SK-N-SH (cell line): ENCODE data around the gene PPP2R3B. TPM values are rescaled to one million over a fixed set of nuclear protein-coding genes. Genes with fewer than 3 reads are reported as not detected.

Experiments used
- CTCF ChIA-PET: fragments of 300-600, 350-600 bp; formaldehyde crosslinking; extraction: SDS; loops from one replicate; lab custom pipeline; 2021; lab: Yijun Ruan, JAX
- POLR2A ChIA-PET: fragments of 350-600 bp; sonication (Branson Sonifier 250); formaldehyde crosslinking; extraction: SDS; loops from one replicate; lab custom pipeline; 2020; ENCODE audit warnings: antibody characterized with exemption, inconsistent platforms; lab: Yijun Ruan, JAX
- DNase-seq: peaks from one replicate; pipeline ENCODE4 v3.0.0; 2012
- H2AFZ ChIP-seq: fragments of 200-600 bp; sonication (generic); 2 replicates; pipeline ENCODE4 v1.8.1; 2016; ENCODE audit warnings: antibody characterized with exemption, mild to moderate bottlenecking, low read depth
- H3F3A ChIP-seq: fragments of 200-600 bp; sonication (generic); replicated peaks from 2 replicates; pipeline ENCODE3; 2016; ENCODE audit warnings: antibody characterized with exemption, mild to moderate bottlenecking; ENCODE audit not compliant: insufficient read depth
- H3K27ac ChIP-seq, 2 experiments: fragments of 200-500 bp in 1 of 2; fragments of 200-600 bp in 1 of 2; sonication (Bioruptor generic) in 1 of 2; sonication (generic), shearing (Covaris generic) in 1 of 2; 2 replicates each; pipeline versions ENCODE4 v1.5.1 to v1.6.1; 2014 to 2016; ENCODE audit warnings: low read depth in 2 of 2, inconsistent platforms in 1 of 2, low read length in 1 of 2, mild to moderate bottlenecking in 1 of 2, mixed read lengths in 1 of 2
- H3K27me3 ChIP-seq: fragments of 200-600 bp; sonication (generic), shearing (Covaris generic); 2 replicates; pipeline ENCODE4 v1.6.1; 2016; ENCODE audit warnings: mixed run types; ENCODE audit not compliant: insufficient read depth
- H3K36me3 ChIP-seq, 2 experiments: fragments of 200-500 bp in 1 of 2; fragments of 200-600 bp in 1 of 2; sonication (Bioruptor generic) in 1 of 2; sonication (generic) in 1 of 2; replicated peaks in 1 of 2; 2 replicates each; pipeline versions ENCODE3 to v1.5.1; 2014 to 2016; ENCODE audit warnings: low read length in 1 of 2, mild to moderate bottlenecking in 1 of 2; ENCODE audit not compliant: insufficient read depth in 2 of 2, control insufficient read depth in 1 of 2
- H3K4me1 ChIP-seq, 2 experiments: fragments of 200-500 bp in 1 of 2; fragments of 200-600 bp in 1 of 2; sonication (Bioruptor generic) in 1 of 2; sonication (generic), shearing (Covaris generic) in 1 of 2; 2 replicates each; pipeline versions ENCODE4 v1.5.1 to v1.6.1; 2014 to 2016; ENCODE audit warnings: low read depth in 1 of 2, low read length in 1 of 2, mixed run types in 1 of 2; ENCODE audit not compliant: insufficient read depth in 2 of 2, control insufficient read depth in 1 of 2
- H3K4me2 ChIP-seq: fragments of 200-600 bp; sonication (generic), shearing (Covaris generic); 2 replicates; pipeline ENCODE4 v1.6.1; 2017; ENCODE audit warnings: mixed run types
- H3K4me3 ChIP-seq, 2 experiments: fragments of 200-500 bp in 1 of 2; fragments of 200-600 bp in 1 of 2; sonication (Bioruptor generic) in 1 of 2; sonication (generic), shearing (Covaris generic) in 1 of 2; 2 replicates each; pipeline versions ENCODE4 v1.5.1 to v1.8.1; 2014 to 2016; ENCODE audit warnings: low read depth in 2 of 2, inconsistent platforms in 1 of 2, low read length in 1 of 2, mild to moderate bottlenecking in 1 of 2, mixed read lengths in 1 of 2, moderate library complexity in 1 of 2
- H3K79me2 ChIP-seq: fragments of 200-600 bp; sonication (generic); 2 replicates; pipeline ENCODE4 v1.8.1; 2017; ENCODE audit warnings: mild to moderate bottlenecking; ENCODE audit not compliant: insufficient read depth
- H3K9ac ChIP-seq: fragments of 200-600 bp; sonication (generic); 2 replicates; pipeline ENCODE4 v1.6.1; 2017; ENCODE audit warnings: mixed run types
- H3K9me2 ChIP-seq: fragments of 200-600 bp; sonication (generic); 2 replicates; pipeline ENCODE4 v1.6.1; 2017; ENCODE audit warnings: mixed run types
- H3K9me3 ChIP-seq: fragments of 200-600 bp; sonication (generic); 2 replicates; pipeline ENCODE4 v1.6.1; 2017; ENCODE audit warnings: mixed run types, mild to moderate bottlenecking, moderate library complexity
- H4K20me1 ChIP-seq: fragments of 200-600 bp; sonication (generic); 2 replicates; pipeline ENCODE4 v1.6.1; 2017; ENCODE audit warnings: mild to moderate bottlenecking, mixed run types; ENCODE audit not compliant: insufficient read depth
- FOXM1 ChIP-seq: IDR thresholded peaks from 2 replicates; pipeline ENCODE4 v1.4.0; 2012; ENCODE audit warnings: low read depth, mild to moderate bottlenecking
- GABPA ChIP-seq: IDR thresholded peaks from 2 replicates; pipeline ENCODE4 v1.4.0; 2012; ENCODE audit warnings: low read depth, mild to moderate bottlenecking
- MEF2A ChIP-seq: IDR thresholded peaks from 2 replicates; pipeline ENCODE4 v1.4.0; 2012; ENCODE audit warnings: low read depth, borderline replicate concordance
- POLR2AphosphoS5 ChIP-seq: IDR thresholded peaks from 2 replicates; pipeline ENCODE4 v1.6.1; 2012; ENCODE audit warnings: low read depth, low read length
- RAD21 ChIP-seq: IDR thresholded peaks from 2 replicates; pipeline ENCODE4 v1.6.1; 2012; ENCODE audit warnings: mild to moderate bottlenecking, low read length
- RCOR1 ChIP-seq: fragments of 150-350 bp; IDR thresholded peaks from 2 replicates; pipeline ENCODE4 v1.6.1; 2017; ENCODE audit warnings: antibody characterized with exemption, low read length
- SIN3A ChIP-seq: IDR thresholded peaks from 2 replicates; pipeline ENCODE4 v1.6.1; 2012; ENCODE audit warnings: low read depth, mild to moderate bottlenecking, low read length, moderate library complexity, borderline replicate concordance
- SMC3 ChIP-seq: IDR thresholded peaks from 2 replicates; pipeline ENCODE4 v1.6.1; 2012; ENCODE audit warnings: low read depth, low read length, improper control_type of control experiment
- TCF12 ChIP-seq: IDR thresholded peaks from 2 replicates; pipeline ENCODE4 v1.4.0; 2012
- USF2 ChIP-seq: fragments of 150-350 bp; IDR thresholded peaks from 2 replicates; pipeline ENCODE4 v1.6.1; 2017; ENCODE audit warnings: antibody characterized with exemption, low read length, low read depth, borderline replicate concordance
- WGBS: methylation state at CpG from one replicate; pipeline ENCODE4 v1.1.6; 2017; ENCODE audit warnings: low lambda C conversion rate; 5-methylcytosine and 5-hydroxymethylcytosine counted together
- polyA plus RNA-seq, 3 experiments: library from polyadenylated mRNA; depleted of rRNA; stranded (reverse); fragments of >200 nt; gene quantifications; 2 replicates each; pipeline ENCODE4 v1.2.3, GENCODE V29; 2012

The PPP2R3B gene
- polyA plus RNA-seq, 1 of the 3 experiments (the other 2 are of a cell fraction): 19.4 TPM

DNA sequence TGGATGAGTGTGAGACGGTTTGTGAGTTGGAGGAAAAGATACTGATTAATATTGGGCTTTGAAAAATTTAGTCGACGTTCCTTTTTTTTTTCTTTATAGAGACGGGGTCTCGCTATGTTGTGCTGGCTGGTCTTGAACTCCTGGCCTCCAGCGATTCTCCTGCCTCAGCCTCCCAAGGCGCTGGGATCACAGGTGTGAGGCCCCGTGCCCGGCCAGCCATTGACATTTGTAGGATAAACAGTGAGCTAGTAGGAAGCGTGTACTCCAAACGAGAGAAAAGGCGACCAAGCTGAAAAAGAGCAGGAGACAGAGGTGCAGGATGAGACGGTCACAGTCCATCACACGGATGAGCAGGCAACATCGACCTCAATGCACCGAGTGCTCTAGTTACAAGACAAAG is 19.4 kb downstream of the PPP2R3B start:
- H3K4me2 ChIP-seq: no peak overlapping the region
- H2AFZ ChIP-seq: no peak overlapping the region
- no peak for DNase-seq
- WGBS: 94% methylated on average over 16 of the region's 16 CpGs
- H3K27me3 ChIP-seq: no peaks in the 10 kb centered on the region
- ChIA-PET POLR2A (no interaction called here), CTCF (no interaction called here)
- no peaks in the 10 kb centered on the region for H3F3A ChIP-seq
- H3K9ac ChIP-seq: no peak overlapping the region
- no peaks in the 10 kb centered on the region for H3K36me3 ChIP-seq
- peaks cover 0 to 7% of the 10 kb centered on the region in 2 experiments; a peak in 1 of 4 replicates for H3K4me1 ChIP-seq
- no peak overlapping the region for H3K4me3 ChIP-seq
- H3K27ac ChIP-seq: no peak overlapping the region
- H3K9me2 ChIP-seq: no peaks in the 10 kb centered on the region
- H3K9me3 ChIP-seq: no peaks in the 10 kb centered on the region
- peaks cover 5% of the 10 kb centered on the region; the same call in 1 of the 2 replicates for H4K20me1 ChIP-seq
- TF ChIP-seq RAD21 (no peak), USF2 (no peak), POLR2AphosphoS5 (no peak), FOXM1 (no peak), SIN3A (no peak), SMC3 (no peak), MEF2A (no peak), TCF12 (no peak), GABPA (no peak)
- peaks cover 3% of the 10 kb centered on the region; the same call in 1 of the 2 replicates for H3K79me2 ChIP-seq

- H3K9me2 ChIP-seq: no peaks in the 10 kb centered on the region
- H3K4me2 ChIP-seq: no peak overlapping the region
- H3F3A ChIP-seq: peaks cover 5% of the 10 kb centered on the region
- ChIA-PET POLR2A (no interaction called here), CTCF (no interaction called here)
- H2AFZ ChIP-seq: no peak overlapping the region
- 94% methylated on average over 32 of the region's 37 CpGs for WGBS
- H3K27me3 ChIP-seq: no peaks in the 10 kb centered on the region
- peaks cover 0 to 18% of the 10 kb centered on the region in 2 experiments for H3K36me3 ChIP-seq
- DNase-seq: no peak
- H3K9ac ChIP-seq: no peak overlapping the region
- no peak overlapping the region for H3K27ac ChIP-seq
- H3K4me3 ChIP-seq: no peak overlapping the region; a peak in 1 of 4 replicates
- TF ChIP-seq RCOR1: no peak
- H4K20me1 ChIP-seq: peaks cover 2% of the 10 kb centered on the region; the same call in 1 of the 2 replicates
- H3K9me3 ChIP-seq: peaks cover 10% of the 10 kb centered on the region; the same call in 1 of the 2 replicates
- peaks cover 3% of the 10 kb centered on the region; the same call in 1 of the 2 replicates for H3K79me2 ChIP-seq
- H3K4me1 ChIP-seq: 0 out of 4 replicates have a peak, but pooled peaks cover 0 to under 1% of the 10 kb centered on the region in 2 experiments
Observed at GRCh38 chrX:363621-364375, 22.9 kb downstream of the PPP2R3B start.
